CD1c-positive myeloid dendritic cell (primary cell): ENCODE measurements around the gene SEMA6B.
A peak's percentile ranks its signal among the peaks of the same experiment; 100 is the strongest.

ENCODE experiments used
- DNase-seq: peaks from one replicate; pipeline ENCODE4 v3.0.0-alpha.2; 2016; ENCODE audit errors: extremely low spot score

Gene SEMA6B

GRCh38 chr19:4589579-4590410 is 30.3 kb upstream of the SEMA6B start:
- peak; percentile 54 for DNase-seq

- no peak for DNase-seq
Measured at GRCh38 chr19:4588291-4588761, 28.8 kb upstream of the SEMA6B start.

- no peak for DNase-seq
Measured at GRCh38 chr19:4587527-4587926, 28.0 kb upstream of the SEMA6B start.

GRCh38 chr19:4586691-4587090 is 27.2 kb upstream of the SEMA6B start:
- no peak for DNase-seq

GRCh38 chr19:4586245-4586644 is 26.8 kb upstream of the SEMA6B start:
- no peak for DNase-seq

- DNase-seq, result no peak
Measured at GRCh38 chr19:4585556-4585955, 26.1 kb upstream of the SEMA6B start.

GRCh38 chr19:4584670-4585460 is 25.4 kb upstream of the SEMA6B start:
- DNase-seq, result no peak

- no peak for DNase-seq
Measured at GRCh38 chr19:4583961-4584669, 24.6 kb upstream of the SEMA6B start.

- no peak for DNase-seq
Measured at GRCh38 chr19:4582980-4583842, 23.7 kb upstream of the SEMA6B start.

- no peak for DNase-seq
Measured at GRCh38 chr19:4581666-4582553, 22.4 kb upstream of the SEMA6B start.

GRCh38 chr19:4580961-4581665 is 21.6 kb upstream of the SEMA6B start:
- DNase-seq, result no peak

GRCh38 chr19:4580021-4580901 is 20.8 kb upstream of the SEMA6B start:
- no peak for DNase-seq

- no peak for DNase-seq
Measured at GRCh38 chr19:4579389-4579788, 19.9 kb upstream of the SEMA6B start.

- DNase-seq, result no peak
Measured at GRCh38 chr19:4578552-4579248, 19.2 kb upstream of the SEMA6B start.

GRCh38 chr19:4577020-4577782 is 17.7 kb upstream of the SEMA6B start:
- DNase-seq, result no peak

GRCh38 chr19:4576016-4576933 is 16.8 kb upstream of the SEMA6B start:
- peak; percentile 68 for DNase-seq
